GM12873 (cell line): ENCODE measurements around the gene BCL7C.

Experiments used
- CTCF ChIP-seq: IDR thresholded peaks from 2 replicates; pipeline ENCODE4 v1.5.1; 2012; ENCODE audit warnings: low read depth, mild to moderate bottlenecking, moderate library complexity, low read length, control low read depth; ENCODE audit not compliant: insufficient read depth; ENCODE audit errors: missing control alignments

Gene BCL7C

GRCh38 chr16:30930160-30930571, 36.3 kb upstream of the BCL7C start:
- TF ChIP-seq CTCF, result no peak

DNA sequence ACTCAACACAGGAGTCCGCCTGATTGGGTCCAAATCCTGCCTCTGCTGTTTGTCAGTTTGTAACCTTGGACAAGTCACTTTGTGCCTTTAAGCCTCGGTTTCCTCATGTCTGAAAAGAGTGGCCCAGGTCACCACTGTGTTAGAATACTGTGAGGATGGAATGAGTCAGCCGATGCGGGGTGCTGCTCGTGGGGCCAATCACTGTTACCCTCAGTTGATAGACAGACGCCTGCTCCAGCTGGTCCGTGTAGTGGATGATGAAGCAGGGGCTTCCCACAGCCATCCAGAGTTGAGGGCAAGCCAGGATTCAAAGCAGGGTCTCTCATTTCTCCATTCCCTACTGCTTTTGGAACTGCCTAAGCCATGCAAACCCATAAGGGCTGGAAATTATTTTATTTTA, 35.3 kb upstream of the BCL7C start:
- TF ChIP-seq CTCF, result no peak

GRCh38 chr16:30928390-30928789, 34.5 kb upstream of the BCL7C start:
- no peak for TF ChIP-seq CTCF

DNA sequence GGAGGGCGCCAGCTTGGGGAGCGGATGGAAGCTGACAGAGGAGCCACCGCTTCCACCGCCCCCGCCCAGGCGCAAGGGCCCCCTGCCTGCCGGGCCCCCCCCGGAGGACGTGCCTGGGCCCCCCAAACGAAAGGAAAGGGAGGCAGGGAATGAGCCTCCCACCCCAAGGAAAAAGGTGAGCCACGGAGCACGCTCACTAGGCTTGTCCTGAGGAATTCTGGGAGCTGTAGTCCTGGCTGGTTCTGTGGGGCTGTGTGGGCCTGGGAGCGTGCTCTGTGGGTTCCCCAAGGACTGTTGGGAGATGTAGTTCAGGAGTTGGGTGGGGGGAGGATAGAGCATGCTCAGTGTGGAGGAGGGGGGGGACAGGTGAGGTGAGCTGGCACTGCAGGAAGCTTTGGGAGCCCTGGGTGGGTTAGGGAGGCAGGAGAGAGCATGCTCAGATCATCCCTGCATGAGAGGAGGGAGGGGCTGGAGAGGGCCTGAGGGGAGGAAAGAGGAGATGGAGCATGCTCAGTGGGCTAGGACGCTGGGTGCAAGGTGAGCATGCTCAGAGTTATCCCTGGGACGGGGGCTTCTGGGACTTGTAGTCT, 34.0 kb upstream of the BCL7C start:
- no peak for TF ChIP-seq CTCF

DNA sequence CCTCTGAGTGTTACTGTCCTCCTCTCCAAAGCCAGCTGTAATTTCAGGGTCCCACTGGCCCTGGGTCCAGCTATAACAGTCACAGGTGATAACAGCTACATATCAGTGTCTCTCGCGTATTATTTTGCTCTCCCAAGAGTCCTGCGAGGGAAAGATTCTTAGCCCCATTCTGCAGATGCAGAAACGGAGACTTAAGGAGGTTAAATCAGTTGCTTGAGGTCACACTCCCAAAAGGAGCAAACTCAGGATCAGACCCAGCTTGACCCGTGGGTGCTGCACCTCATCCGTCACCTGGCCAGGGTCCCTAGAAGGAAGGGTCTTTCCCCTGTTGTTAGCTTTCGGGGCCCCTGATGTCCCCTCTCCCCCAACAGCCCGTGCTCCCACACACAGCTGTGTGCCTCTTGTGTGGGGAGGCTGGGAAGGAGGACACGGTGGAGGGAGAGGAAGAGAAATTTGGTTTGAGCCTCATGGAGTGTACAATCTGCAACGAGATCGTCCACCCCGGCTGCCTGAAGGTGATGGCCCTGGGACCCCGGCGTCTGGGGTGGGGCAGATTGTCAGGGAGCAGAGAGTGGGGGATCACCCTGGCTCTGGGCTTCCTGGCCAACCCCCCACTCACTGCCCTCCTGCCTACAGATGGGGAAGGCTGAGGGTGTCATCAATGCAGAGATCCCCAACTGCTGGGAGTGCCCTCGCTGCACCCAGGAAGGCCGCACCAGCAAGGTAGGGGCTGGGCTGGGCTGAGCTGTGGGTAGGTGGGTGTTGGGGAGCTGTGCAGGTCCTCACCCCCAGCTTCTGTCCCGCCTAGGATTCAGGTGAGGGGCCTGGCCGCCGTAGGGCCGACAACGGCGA, 33.3 kb upstream of the BCL7C start:
- no peak for TF ChIP-seq CTCF

GRCh38 chr16:30925995-30926811, 32.3 kb upstream of the BCL7C start:
- no peak for TF ChIP-seq CTCF

GRCh38 chr16:30925632-30925987, 31.7 kb upstream of the BCL7C start:
- TF ChIP-seq CTCF, result no peak
